HepG2 (cell line): Measurements from ENCODE around the gene ESAM. TPM values are rescaled to one million over a fixed set of nuclear protein-coding genes. Genes with fewer than 3 reads are reported as not detected.

Experiments
- ARID3A ChIP-seq: IDR thresholded peaks from 2 replicates; pipeline ENCODE4 v1.6.1; 2012; ENCODE audit warnings: low read depth, low read length, improper control_type of control experiment
- IKZF1 ChIP-seq: fragments of 450-650 bp; IDR thresholded peaks from 2 replicates; pipeline ENCODE4 v1.7.1; 2016
- KDM2A ChIP-seq: sonication (generic); formaldehyde crosslinking; IDR thresholded peaks from 2 replicates; pipeline ENCODE4 v1.4.0; 2020; ENCODE audit warnings: low read depth, missing genetic modification reagents, borderline replicate concordance
- KLF15 ChIP-seq: sonication (generic); formaldehyde crosslinking; IDR thresholded peaks from 2 replicates; pipeline ENCODE4 v1.8.1; 2023; ENCODE audit warnings: borderline replicate concordance, mild to moderate bottlenecking, inconsistent platforms, missing genetic modification reagents, mixed read lengths
- POLR2A ChIP-seq, 2 experiments: IDR thresholded peaks; 2 replicates each; pipeline ENCODE4 v1.6.1; 2011; ENCODE audit warnings: low read depth in 2 of 2, low read length in 2 of 2, mild to moderate bottlenecking in 1 of 2, moderate library complexity in 1 of 2; ENCODE audit not compliant: insufficient read depth in 1 of 2
- SNAPC2 ChIP-seq: sonication (generic); formaldehyde crosslinking; IDR thresholded peaks from 2 replicates; pipeline ENCODE4 v1.8.1; 2022; ENCODE audit warnings: mild to moderate bottlenecking, missing genetic modification reagents
- TBL1XR1 ChIP-seq: fragments of 150-350 bp; IDR thresholded peaks from 2 replicates; pipeline ENCODE4 v1.6.1; 2014; ENCODE audit warnings: borderline replicate concordance, low read length; ENCODE audit not compliant: partially characterized antibody
- ZBTB40 ChIP-seq, 2 experiments: fragments of 450-650 bp in 1 of 2; sonication (generic) in 1 of 2; formaldehyde crosslinking in 1 of 2; IDR thresholded peaks; 2 replicates each; pipeline versions ENCODE4 v1.6.1 to v1.8.0; 2016 to 2022; ENCODE audit warnings: antibody characterized with exemption in 1 of 2, mild to moderate bottlenecking in 1 of 2, missing genetic modification reagents in 1 of 2
- ZNF30 ChIP-seq: sonication (generic); formaldehyde crosslinking; IDR thresholded peaks from 2 replicates; pipeline ENCODE4 v1.5.0; 2020; ENCODE audit warnings: mild to moderate bottlenecking, missing genetic modification reagents
- ZNF615 ChIP-seq: sonication (generic); formaldehyde crosslinking; IDR thresholded peaks from 2 replicates; pipeline ENCODE4 v1.5.0; 2020; ENCODE audit warnings: mild to moderate bottlenecking, missing genetic modification reagents, borderline replicate concordance
- ZSCAN29 ChIP-seq: sonication (generic); formaldehyde crosslinking; conservative IDR thresholded peaks from 2 replicates; pipeline ENCODE4 v1.4.0; 2020; ENCODE audit warnings: mild to moderate bottlenecking, missing genetic modification reagents
- polyA plus RNA-seq, 8 experiments: library from polyadenylated mRNA; depleted of rRNA in 3 of 8; stranded (reverse) in 7 of 8; unstranded in 1 of 8; fragments of >200 nt; fragmentation: Illumina TruSeq in 4 of 8; extraction: Trizol in 4 of 8; gene quantifications; 2 replicates each; pipeline versions ENCODE4 v1.2.1 to v1.2.3, GENCODE V29; 2011 to 2016; ENCODE audit warnings: low read depth in 4 of 8, missing spikeins in 1 of 8, mixed read lengths in 1 of 8; ENCODE audit not compliant: insufficient read depth in 1 of 8
- total RNA-seq, 5 experiments: library from RNA; depleted of rRNA; stranded (reverse); fragments of >200 nt; fragmentation: Illumina TruSeq; extraction: Trizol; gene quantifications; 2 replicates each; pipeline ENCODE4 v1.2.3, GENCODE V29; 2016; ENCODE audit warnings: low read depth in 1 of 5
- TF ChIP-seq, protein P1 (sequence below): sonication (generic); formaldehyde crosslinking; IDR thresholded peaks from 2 replicates; pipeline ENCODE4 v1.4.0; 2020; ENCODE audit warnings: missing genetic modification reagents

The ESAM gene
- total and polyA plus RNA-seq, 2 of the 13 experiments (the other 11 are each of a cell fraction or from before 2014, with no cell fraction given): 1.2 to 6.8 TPM

DNA sequence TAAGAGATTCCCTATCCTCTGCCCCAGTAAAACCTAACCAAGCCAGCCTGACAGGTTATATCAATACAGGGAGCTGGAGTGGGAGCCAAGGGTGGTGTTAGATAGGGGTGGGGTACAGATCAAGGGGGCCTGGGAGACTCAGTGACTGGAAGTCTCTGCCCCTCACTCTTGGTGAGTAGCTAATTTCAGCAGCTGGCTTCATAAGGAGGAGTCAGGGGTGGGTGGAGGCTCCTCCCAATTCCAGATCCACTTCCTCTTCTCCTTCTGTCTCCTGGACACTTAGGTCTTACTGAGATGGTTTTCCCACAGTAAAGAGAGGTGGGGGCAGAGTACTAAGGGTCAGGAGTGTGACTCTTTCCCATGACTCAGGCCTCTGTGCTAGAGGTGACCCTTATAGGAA, 8.9 kb downstream of the ESAM start (continued):
- TF ChIP-seq ZBTB40 (IDR thresholded peaks at IDR 0.05): no peak
- TF ChIP-seq ZBTB40 (CRISPR knock-in tag; IDR thresholded peaks at IDR 0.05): no peak
- no peak for TF ChIP-seq ZSCAN29 (CRISPR knock-in tag)
- no peak for TF ChIP-seq KDM2A (CRISPR knock-in tag)
- TF ChIP-seq KLF15 (CRISPR knock-in tag): no peak
- TF ChIP-seq ARID3A: no peak
- TF ChIP-seq, protein P1, sequence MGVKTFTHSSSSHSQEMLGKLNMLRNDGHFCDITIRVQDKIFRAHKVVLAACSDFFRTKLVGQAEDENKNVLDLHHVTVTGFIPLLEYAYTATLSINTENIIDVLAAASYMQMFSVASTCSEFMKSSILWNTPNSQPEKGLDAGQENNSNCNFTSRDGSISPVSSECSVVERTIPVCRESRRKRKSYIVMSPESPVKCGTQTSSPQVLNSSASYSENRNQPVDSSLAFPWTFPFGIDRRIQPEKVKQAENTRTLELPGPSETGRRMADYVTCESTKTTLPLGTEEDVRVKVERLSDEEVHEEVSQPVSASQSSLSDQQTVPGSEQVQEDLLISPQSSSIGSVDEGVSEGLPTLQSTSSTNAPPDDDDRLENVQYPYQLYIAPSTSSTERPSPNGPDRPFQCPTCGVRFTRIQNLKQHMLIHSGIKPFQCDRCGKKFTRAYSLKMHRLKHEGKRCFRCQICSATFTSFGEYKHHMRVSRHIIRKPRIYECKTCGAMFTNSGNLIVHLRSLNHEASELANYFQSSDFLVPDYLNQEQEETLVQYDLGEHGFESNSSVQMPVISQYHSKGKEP (CRISPR knock-in tag): no peak
- TF ChIP-seq TBL1XR1: no peak
- TF ChIP-seq IKZF1: no peak
- TF ChIP-seq ZNF30: no peak
- TF ChIP-seq POLR2A (IDR thresholded peaks at IDR 0.05; ENCODE audit: insufficient read depth in 1 of 2, low read depth in 2 of 2, low read length in 2 of 2): no peak
- TF ChIP-seq ZNF615: no peak
- no peak for TF ChIP-seq SNAPC2 (CRISPR knock-in tag)
- TF ChIP-seq, all 625 proteins: peak for 0
